HG03457 (cell line): ENCODE results near the gene SLC26A3.

Experiments
- ATAC-seq: cut with Tn5 transposase; IDR thresholded peaks from one replicate; pipeline ENCODE4 v1.9.1; 2021; ENCODE audit warnings: moderate number of reproducible peaks; ENCODE audit not compliant: unreplicated experiment

Gene SLC26A3

GRCh38 chr7:107816011-107816566 is 13.1 kb upstream of the SLC26A3 start:
- ATAC-seq, result no peak

GRCh38 chr7:107815254-107815882 is 12.3 kb upstream of the SLC26A3 start:
- ATAC-seq, result no peak

- no peak for ATAC-seq
Measured at GRCh38 chr7:107813524-107813923, 10.5 kb upstream of the SLC26A3 start.

GRCh38 chr7:107811934-107812333 is 8.9 kb upstream of the SLC26A3 start:
- ATAC-seq, result no peak

- no peak for ATAC-seq
Measured at GRCh38 chr7:107810626-107811025, 7.6 kb upstream of the SLC26A3 start.

GRCh38 chr7:107809179-107809578 is 6.2 kb upstream of the SLC26A3 start:
- ATAC-seq, result no peak

GRCh38 chr7:107799647-107800264 is 3.3 kb downstream of the SLC26A3 start:
- ATAC-seq, result no peak

GRCh38 chr7:107792364-107792763 is 10.7 kb downstream of the SLC26A3 start:
- no peak for ATAC-seq

- ATAC-seq, result no peak
Measured at GRCh38 chr7:107789647-107790046, 13.4 kb downstream of the SLC26A3 start.

- no peak for ATAC-seq
Measured at GRCh38 chr7:107788662-107789061, 14.4 kb downstream of the SLC26A3 start.

GRCh38 chr7:107788216-107788615 is 14.8 kb downstream of the SLC26A3 start:
- ATAC-seq, result no peak

GRCh38 chr7:107785926-107786325 is 17.1 kb downstream of the SLC26A3 start:
- ATAC-seq, result no peak

GRCh38 chr7:107785170-107785569 is 17.9 kb downstream of the SLC26A3 start:
- no peak for ATAC-seq

- no peak for ATAC-seq
Measured at GRCh38 chr7:107783648-107784047, 19.4 kb downstream of the SLC26A3 start.

GRCh38 chr7:107782374-107782773 is 20.6 kb downstream of the SLC26A3 start:
- ATAC-seq, result no peak

GRCh38 chr7:107779647-107780099 is 23.4 kb downstream of the SLC26A3 start:
- no peak for ATAC-seq

GRCh38 chr7:107778283-107778682 is 24.7 kb downstream of the SLC26A3 start:
- ATAC-seq, result no peak

- ATAC-seq, result no peak
Measured at GRCh38 chr7:107777702-107778101, 25.3 kb downstream of the SLC26A3 start.

- no peak for ATAC-seq
Measured at GRCh38 chr7:107773027-107773426, 30.0 kb downstream of the SLC26A3 start.

- no peak for ATAC-seq
Measured at GRCh38 chr7:107768263-107768662, 34.8 kb downstream of the SLC26A3 start.

GRCh38 chr7:107767391-107767790 is 35.6 kb downstream of the SLC26A3 start:
- no peak for ATAC-seq

GRCh38 chr7:107758667-107759066 is 44.4 kb downstream of the SLC26A3 start:
- ATAC-seq, result no peak
